GM23338 (cell line): ENCODE data around the gene ADCK2.
"Not testable (repeated sequence)": the region's sequence is repeated elsewhere in the genome, so short reads cannot be mapped to it uniquely, and the experiment has no call there.

Source experiments
- CREB1 ChIP-seq: fragments of 250-450 bp; sonication (Bioruptor Pico); IDR thresholded peaks from 2 replicates; pipeline ENCODE4 v1.5.0; 2020; ENCODE audit warnings: low read depth, mild to moderate bottlenecking, moderate library complexity
- EZH2 ChIP-seq: fragments of 200-600 bp; sonication (generic); IDR thresholded peaks from one replicate; pipeline ENCODE4 v1.8.0; 2017; ENCODE audit warnings: antibody characterized with exemption, mild to moderate bottlenecking, low read depth; ENCODE audit not compliant: unreplicated experiment
- EZH2phosphoT487 ChIP-seq: fragments of 200-600 bp; sonication (generic); IDR thresholded peaks from one replicate; pipeline ENCODE4 v1.8.1; 2018; ENCODE audit warnings: antibody characterized with exemption; ENCODE audit not compliant: unreplicated experiment
- JUNB ChIP-seq: IDR thresholded peaks from one replicate; pipeline ENCODE4 v1.6.1; 2016; ENCODE audit warnings: antibody characterized with exemption; ENCODE audit not compliant: unreplicated experiment
- NANOG ChIP-seq: IDR thresholded peaks from 2 replicates; pipeline ENCODE4 v1.6.1; 2016; ENCODE audit warnings: antibody characterized with exemption, borderline replicate concordance
- POLR2AphosphoS5 ChIP-seq: IDR thresholded peaks from 2 replicates; pipeline ENCODE4 v1.6.1; 2016; ENCODE audit warnings: antibody characterized with exemption, low read depth
- STAT1 ChIP-seq: IDR thresholded peaks from one replicate; pipeline ENCODE4 v1.6.1; 2016; ENCODE audit warnings: antibody characterized with exemption; ENCODE audit not compliant: unreplicated experiment
- ZNF331 ChIP-seq: fragments of 250-450 bp; sonication (Bioruptor Pico); IDR thresholded peaks from 2 replicates; pipeline ENCODE4 v1.5.0; 2020; ENCODE audit warnings: low read depth, mild to moderate bottlenecking, moderate library complexity
- TF ChIP-seq, protein P1 (sequence below), 2 experiments: fragments of 200-600 bp in 1 of 2; sonication (generic) in 1 of 2; conservative IDR thresholded peaks; 2 replicates each; pipeline versions ENCODE4 v1.5.1 to v1.6.1; 2016 to 2017; ENCODE audit warnings: antibody characterized with exemption in 2 of 2, low read depth in 2 of 2, mild to moderate bottlenecking in 2 of 2, moderate library complexity in 1 of 2
- TF ChIP-seq, protein P2 (sequence below): IDR thresholded peaks from one replicate; pipeline ENCODE4 v1.6.1; 2018; ENCODE audit warnings: antibody characterized with exemption; ENCODE audit not compliant: unreplicated experiment

DNA sequence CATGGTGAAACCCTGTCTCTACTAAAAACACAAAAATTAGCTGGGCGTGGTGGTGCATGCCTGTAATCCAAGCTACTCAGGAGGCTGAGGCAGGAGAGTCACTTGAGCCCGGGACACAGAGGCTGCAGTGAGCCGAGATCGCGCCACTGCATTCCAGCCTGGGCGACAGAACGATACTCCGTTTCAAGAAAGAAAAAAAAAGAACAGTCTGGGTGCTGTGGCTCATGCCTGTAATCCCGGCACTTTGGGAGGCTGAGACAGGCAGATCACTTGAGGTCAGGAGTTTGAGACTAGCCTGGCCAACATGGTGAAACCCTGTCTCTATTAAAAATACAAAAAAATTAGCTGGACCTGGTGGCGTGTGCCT is 47.6 kb upstream of the ADCK2 start:
- TF ChIP-seq POLR2AphosphoS5, EZH2, ZNF331, EZH2phosphoT487, CREB1, NANOG, JUNB, STAT1: not testable (repeated sequence)
- TF ChIP-seq, protein P1, sequence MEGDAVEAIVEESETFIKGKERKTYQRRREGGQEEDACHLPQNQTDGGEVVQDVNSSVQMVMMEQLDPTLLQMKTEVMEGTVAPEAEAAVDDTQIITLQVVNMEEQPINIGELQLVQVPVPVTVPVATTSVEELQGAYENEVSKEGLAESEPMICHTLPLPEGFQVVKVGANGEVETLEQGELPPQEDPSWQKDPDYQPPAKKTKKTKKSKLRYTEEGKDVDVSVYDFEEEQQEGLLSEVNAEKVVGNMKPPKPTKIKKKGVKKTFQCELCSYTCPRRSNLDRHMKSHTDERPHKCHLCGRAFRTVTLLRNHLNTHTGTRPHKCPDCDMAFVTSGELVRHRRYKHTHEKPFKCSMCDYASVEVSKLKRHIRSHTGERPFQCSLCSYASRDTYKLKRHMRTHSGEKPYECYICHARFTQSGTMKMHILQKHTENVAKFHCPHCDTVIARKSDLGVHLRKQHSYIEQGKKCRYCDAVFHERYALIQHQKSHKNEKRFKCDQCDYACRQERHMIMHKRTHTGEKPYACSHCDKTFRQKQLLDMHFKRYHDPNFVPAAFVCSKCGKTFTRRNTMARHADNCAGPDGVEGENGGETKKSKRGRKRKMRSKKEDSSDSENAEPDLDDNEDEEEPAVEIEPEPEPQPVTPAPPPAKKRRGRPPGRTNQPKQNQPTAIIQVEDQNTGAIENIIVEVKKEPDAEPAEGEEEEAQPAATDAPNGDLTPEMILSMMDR (conservative IDR thresholded peaks at IDR 0.05; ENCODE audit: low read depth in 2 of 2): not testable (repeated sequence)
- TF ChIP-seq, protein P2, sequence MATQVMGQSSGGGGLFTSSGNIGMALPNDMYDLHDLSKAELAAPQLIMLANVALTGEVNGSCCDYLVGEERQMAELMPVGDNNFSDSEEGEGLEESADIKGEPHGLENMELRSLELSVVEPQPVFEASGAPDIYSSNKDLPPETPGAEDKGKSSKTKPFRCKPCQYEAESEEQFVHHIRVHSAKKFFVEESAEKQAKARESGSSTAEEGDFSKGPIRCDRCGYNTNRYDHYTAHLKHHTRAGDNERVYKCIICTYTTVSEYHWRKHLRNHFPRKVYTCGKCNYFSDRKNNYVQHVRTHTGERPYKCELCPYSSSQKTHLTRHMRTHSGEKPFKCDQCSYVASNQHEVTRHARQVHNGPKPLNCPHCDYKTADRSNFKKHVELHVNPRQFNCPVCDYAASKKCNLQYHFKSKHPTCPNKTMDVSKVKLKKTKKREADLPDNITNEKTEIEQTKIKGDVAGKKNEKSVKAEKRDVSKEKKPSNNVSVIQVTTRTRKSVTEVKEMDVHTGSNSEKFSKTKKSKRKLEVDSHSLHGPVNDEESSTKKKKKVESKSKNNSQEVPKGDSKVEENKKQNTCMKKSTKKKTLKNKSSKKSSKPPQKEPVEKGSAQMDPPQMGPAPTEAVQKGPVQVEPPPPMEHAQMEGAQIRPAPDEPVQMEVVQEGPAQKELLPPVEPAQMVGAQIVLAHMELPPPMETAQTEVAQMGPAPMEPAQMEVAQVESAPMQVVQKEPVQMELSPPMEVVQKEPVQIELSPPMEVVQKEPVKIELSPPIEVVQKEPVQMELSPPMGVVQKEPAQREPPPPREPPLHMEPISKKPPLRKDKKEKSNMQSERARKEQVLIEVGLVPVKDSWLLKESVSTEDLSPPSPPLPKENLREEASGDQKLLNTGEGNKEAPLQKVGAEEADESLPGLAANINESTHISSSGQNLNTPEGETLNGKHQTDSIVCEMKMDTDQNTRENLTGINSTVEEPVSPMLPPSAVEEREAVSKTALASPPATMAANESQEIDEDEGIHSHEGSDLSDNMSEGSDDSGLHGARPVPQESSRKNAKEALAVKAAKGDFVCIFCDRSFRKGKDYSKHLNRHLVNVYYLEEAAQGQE: not testable (repeated sequence)
